Placental pericyte (primary cell): ENCODE results near the gene TPST2. TPM values are rescaled to one million over a fixed set of nuclear protein-coding genes. Genes with fewer than 3 reads are reported as not detected.
A peak's percentile ranks its signal among the peaks of the same experiment; 100 is the strongest.

ENCODE experiments used
- small RNA-seq: library from RNA; depleted of rRNA; stranded (forward); fragments of <200 nt; gene quantifications from one replicate; pipeline ENCODE3, GENCODE V24; 2012; ENCODE audit warnings: low replicate concordance
- total RNA-seq: library from RNA; depleted of rRNA; stranded (reverse); fragments of >200 nt; gene quantifications from 2 replicates; pipeline ENCODE4 v1.2.3, GENCODE V29; 2012

Gene TPST2
- total RNA-seq, result 42.0 and 82.9 TPM in 2 replicates

DNA sequence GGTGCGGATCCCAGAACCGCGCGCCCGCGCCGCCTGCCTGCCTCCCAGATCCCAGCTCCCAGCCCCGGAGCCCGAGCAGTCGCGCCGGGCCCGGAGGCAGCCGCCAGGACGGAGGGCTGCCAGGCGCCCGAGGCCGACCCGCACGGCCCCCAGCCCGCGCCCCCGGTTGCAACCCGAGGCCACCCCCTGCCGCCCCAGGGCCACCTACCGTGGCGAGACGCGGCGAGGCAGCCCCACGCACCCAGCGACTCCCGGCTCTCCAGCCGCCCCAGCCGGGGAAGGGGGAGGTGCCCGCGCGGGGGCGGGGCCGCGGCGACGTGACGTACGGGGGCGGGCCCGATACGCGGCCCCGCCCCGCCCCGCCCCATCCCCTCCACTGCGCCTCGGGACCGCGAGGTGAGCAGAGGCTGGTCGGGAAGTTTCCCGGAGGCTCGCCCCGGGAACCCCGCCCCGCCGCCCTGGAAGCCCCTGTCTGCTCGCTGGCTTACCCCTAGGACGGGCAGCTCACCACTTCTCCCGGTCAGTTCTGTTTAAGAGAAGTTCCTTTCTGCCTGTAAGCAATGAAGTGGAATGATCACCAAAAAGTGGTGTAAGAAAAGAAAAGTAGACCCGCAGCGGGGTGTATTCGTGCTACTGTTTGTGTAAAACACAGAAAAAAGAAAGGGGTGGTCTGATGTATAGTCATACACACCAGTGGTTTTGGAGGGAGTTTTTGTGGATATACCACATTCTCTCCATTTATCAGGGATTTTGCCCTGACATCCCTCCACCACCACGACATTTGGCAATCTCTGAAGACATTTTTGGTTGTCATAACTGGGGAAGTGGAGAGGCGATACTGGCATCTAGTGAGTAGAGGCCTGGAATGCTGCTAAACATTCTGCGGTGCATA is at the start of gene TPST2:
TSS of gene TPST2 (minus strand) at position 288 of the 892 bp plus-strand sequence. CDS start 48,502 bp downstream, outside the sequence.

DNA sequence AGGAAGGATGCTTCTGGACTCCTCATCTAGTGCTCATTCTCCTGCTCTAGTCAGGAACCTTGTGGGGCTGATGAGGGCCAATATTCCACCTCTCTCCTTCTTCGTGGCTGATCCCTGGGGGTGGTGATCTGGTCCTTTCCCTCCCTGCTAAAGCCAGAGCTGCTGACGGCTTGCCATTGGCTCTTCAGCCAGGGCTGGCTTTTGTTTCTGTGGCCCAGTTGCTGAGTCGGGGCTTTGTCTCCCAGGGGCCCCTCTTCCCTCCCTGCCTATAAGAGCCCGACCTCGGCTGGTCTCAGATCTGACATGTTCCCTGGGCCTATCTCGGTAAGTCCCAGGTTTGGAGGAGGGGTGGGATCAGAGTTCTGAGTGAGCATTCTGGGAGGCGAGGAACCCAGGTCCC is 31.7 kb upstream of the TPST2 start, which contains the start of gene CRYBA4:
TSS of gene CRYBA4 (plus strand) at position 301 of the 400 bp plus-strand sequence. CDS start 634 bp downstream, outside the sequence.

DNA sequence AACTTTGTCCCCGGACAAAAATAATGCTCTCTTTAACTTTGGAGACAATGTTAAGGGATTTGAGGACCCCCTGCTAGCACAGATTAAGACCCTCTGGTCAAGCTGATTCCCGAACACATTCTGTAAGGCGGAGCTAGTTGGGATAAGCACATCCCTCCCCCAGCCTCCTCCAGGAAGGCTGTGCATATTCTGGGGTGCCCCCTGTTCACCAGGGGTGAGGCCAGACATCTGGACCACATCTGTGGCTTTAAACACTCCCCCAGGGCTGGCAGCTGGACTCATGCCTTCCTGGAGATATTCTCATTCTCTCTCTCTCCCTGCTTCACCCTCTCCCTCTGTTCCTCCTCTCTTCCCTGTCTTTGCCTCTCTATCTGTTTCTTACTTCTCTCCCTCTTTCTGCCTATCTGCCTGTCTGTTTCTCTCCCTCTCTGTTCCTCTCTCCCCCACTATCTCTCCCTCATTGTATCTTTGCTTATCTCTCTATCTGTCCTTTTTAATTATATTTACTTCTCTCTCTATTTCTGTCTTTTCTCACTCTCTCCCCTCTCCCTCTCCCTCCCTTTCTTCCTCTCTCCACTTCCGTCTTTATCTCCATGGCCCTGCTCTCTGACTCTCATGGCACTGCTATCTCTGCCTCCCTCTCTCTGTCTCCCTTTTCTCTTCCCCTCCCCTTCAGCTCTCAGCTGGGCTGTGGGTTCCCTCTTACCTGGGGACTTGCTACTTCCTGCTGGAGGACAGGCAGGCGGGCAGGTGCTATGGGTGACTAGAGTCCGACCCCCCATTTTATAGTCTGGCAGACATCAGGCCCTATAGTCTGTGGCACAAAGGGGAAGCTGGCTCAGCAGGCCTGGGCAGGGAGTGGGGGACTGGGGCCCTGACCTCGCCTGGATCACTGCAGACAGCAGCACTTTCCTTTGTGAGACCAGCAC is 27.6 kb upstream of the TPST2 start, which contains the start of gene CRYBB1:
TSS of gene CRYBB1 (minus strand) at position 757 of the 929 bp plus-strand sequence. CDS start 1,708 bp downstream, outside the sequence.

DNA sequence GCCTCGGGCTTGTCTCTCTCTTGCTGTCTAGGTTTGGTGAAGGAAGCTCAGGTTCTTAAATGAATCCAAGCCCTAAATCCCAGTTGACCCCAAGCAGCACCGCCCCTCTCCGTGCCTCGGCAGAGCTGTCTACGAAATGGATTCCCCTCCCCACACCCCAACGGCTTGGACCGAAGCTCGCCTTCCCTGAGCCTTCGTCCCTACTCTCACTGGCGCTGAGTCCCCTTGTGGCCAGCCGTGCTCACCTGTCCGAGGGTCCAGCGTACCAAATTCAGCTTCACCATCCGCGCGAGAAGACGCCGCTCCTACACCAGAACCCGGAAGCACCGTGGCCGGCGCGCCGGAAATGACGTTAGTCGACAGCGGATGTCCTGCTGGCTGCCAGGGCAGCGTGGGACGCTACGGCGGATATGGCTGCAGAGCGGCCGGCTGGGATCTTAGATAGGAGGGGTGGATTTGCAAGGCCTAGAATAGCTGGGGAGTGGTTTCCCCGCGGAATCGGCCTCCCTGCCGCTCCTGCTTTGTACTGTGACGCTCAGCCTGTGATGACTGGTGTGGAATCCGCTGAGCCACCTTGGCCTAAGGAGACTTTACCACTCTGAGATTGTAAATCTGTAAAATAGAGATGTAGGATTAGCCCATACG is 77.7 kb downstream of the TPST2 start, which contains the start of gene TFIP11:
TSS of gene TFIP11 (minus strand) at position 325 of the 645 bp plus-strand sequence. CDS start 2,201 bp downstream, outside the sequence.

GRCh38 chr22:26483439-26484359 is 106.2 kb downstream of the TPST2 start, which contains the start of the genes HPS4 and SRRD:
TSS of gene HPS4 (minus strand) at chr22:26483783. CDS start at chr22:26481762, 2,021 bp downstream.
TSS of gene SRRD (plus strand) at chr22:26483877. CDS start at chr22:26483891, 14 bp downstream.

Small RNA genes lying within 50 kb of the gene (small RNA-seq; reads per million reads assigned to genes)
- gene MIR548J, result 5.0 reads per million, percentile 88 among the genes with 10 or more reads in this experiment

Other genes with a start within 250 kb of the TPST2 start
- 0.66 and 0.86 TPM in 2 replicates for gene ASPHD2, start 160.9 kb downstream of the TPST2 start, total RNA-seq
- gene HPS4, start 106.3 kb downstream of the TPST2 start, total RNA-seq, result 34.8 and 37.6 TPM in 2 replicates
- 13.1 and 15.0 TPM in 2 replicates for gene SRRD, start 106.3 kb downstream of the TPST2 start, total RNA-seq
- gene TFIP11, start 77.7 kb downstream of the TPST2 start, total RNA-seq, result 37.4 and 47.0 TPM in 2 replicates
- not detected in 2 replicates for gene CRYBB1, start 27.9 kb upstream of the TPST2 start, total RNA-seq
- gene CRYBA4, start 31.8 kb upstream of the TPST2 start, total RNA-seq, result not detected in 2 replicates
- gene MIAT, start 67.5 kb upstream of the TPST2 start, total RNA-seq, result 1.1 TPM in 2 replicates